Measurements from ENCODE around the gene GYS2.

- TF ChIP-seq GABPA (IDR thresholded peaks at IDR 0.05; ENCODE audit: low read depth) (no peak), SPI1 (IDR thresholded peaks at IDR 0.05; ENCODE audit: borderline replicate concordance, low read depth) (no peak), CTCF (IDR thresholded peaks at IDR 0.05; ENCODE audit: insufficient read depth, low read length) (no peak), REST (IDR thresholded peaks at IDR 0.05; ENCODE audit: insufficient replicate concordance, low read depth) (no peak)
These were observed 23.3 kb upstream of the GYS2 start for GRCh38 chr12:21627924-21628323.

All from HL-60 (cell line).